Measurements from ENCODE around the gene KLHL3.
A peak's percentile ranks its signal among the peaks of the same experiment; 100 is the strongest.

KLHL3 gene

GRCh38 chr5:137747848-137748247, 12.0 kb upstream of the KLHL3 start:
- no peak for DNase-seq (ENCODE audit: low spot score)

GRCh38 chr5:137743031-137743640, 7.2 kb upstream of the KLHL3 start:
- peak; percentile 28 for DNase-seq (ENCODE audit: low spot score)

GRCh38 chr5:137741718-137742117, 5.8 kb upstream of the KLHL3 start:
- DNase-seq (ENCODE audit: low spot score): no peak

GRCh38 chr5:137739737-137740136, 3.8 kb upstream of the KLHL3 start:
- no peak for DNase-seq (ENCODE audit: low spot score)

GRCh38 chr5:137738947-137739346, 3.1 kb upstream of the KLHL3 start:
- DNase-seq (ENCODE audit: low spot score): no peak

- no peak for DNase-seq (ENCODE audit: low spot score)
Observed at GRCh38 chr5:137737349-137738131, 1.7 kb upstream of the KLHL3 start.

GRCh38 chr5:137736496-137736895, 607 bp upstream of the KLHL3 start:
- DNase-seq (ENCODE audit: low spot score): no peak

- DNase-seq (ENCODE audit: low spot score): no peak
Observed at GRCh38 chr5:137734962-137735554, 831 bp downstream of the KLHL3 start.

GRCh38 chr5:137734331-137734730, 1.6 kb downstream of the KLHL3 start:
- DNase-seq (ENCODE audit: low spot score): no peak

- DNase-seq (ENCODE audit: low spot score): no peak
Observed at GRCh38 chr5:137733922-137734321, 2.0 kb downstream of the KLHL3 start.

GRCh38 chr5:137733006-137733405, 2.9 kb downstream of the KLHL3 start:
- no peak for DNase-seq (ENCODE audit: low spot score)

GRCh38 chr5:137731176-137731575, 4.7 kb downstream of the KLHL3 start:
- no peak for DNase-seq (ENCODE audit: low spot score)

- no peak for DNase-seq (ENCODE audit: low spot score)
Observed at GRCh38 chr5:137730336-137730735, 5.6 kb downstream of the KLHL3 start.

- DNase-seq (ENCODE audit: low spot score): no peak
Observed at GRCh38 chr5:137728048-137728447, 7.8 kb downstream of the KLHL3 start.

- no peak for DNase-seq (ENCODE audit: low spot score)
Observed at GRCh38 chr5:137727623-137728022, 8.3 kb downstream of the KLHL3 start.

GRCh38 chr5:137724251-137724650, 11.6 kb downstream of the KLHL3 start:
- DNase-seq (ENCODE audit: low spot score): no peak

GRCh38 chr5:137718611-137719010, 17.3 kb downstream of the KLHL3 start:
- no peak for DNase-seq (ENCODE audit: low spot score)

- no peak for DNase-seq (ENCODE audit: low spot score)
Observed at GRCh38 chr5:137716337-137716736, 19.6 kb downstream of the KLHL3 start.

GRCh38 chr5:137715456-137715855, 20.4 kb downstream of the KLHL3 start:
- no peak for DNase-seq (ENCODE audit: low spot score)

GRCh38 chr5:137714946-137715345, 20.9 kb downstream of the KLHL3 start:
- no peak for DNase-seq (ENCODE audit: low spot score)

- no peak for DNase-seq (ENCODE audit: low spot score)
Observed at GRCh38 chr5:137714494-137714893, 21.4 kb downstream of the KLHL3 start.

GRCh38 chr5:137712139-137712667, 23.7 kb downstream of the KLHL3 start:
- DNase-seq (ENCODE audit: low spot score): no peak

- DNase-seq (ENCODE audit: low spot score): no peak
Observed at GRCh38 chr5:137710086-137710485, 25.8 kb downstream of the KLHL3 start.

Measured in HuH-7 (cell line).